Right lobe of liver (tissue), 6 donors: ENCODE results near the gene KLK3. TPM values are rescaled to one million over a fixed set of nuclear protein-coding genes. Genes with fewer than 3 reads are reported as not detected.

Experiments used
- ATAC-seq, 4 donors: fragments of 200-7000 bp; cut with Tn5 transposase; one replicate each; pipeline ENCODE4 v1.9.1; 2020; ENCODE audit warnings: mild to moderate bottlenecking in 4 of 4, moderate library complexity in 4 of 4
- DNase-seq, 3 donors: peaks; one replicate each; pipeline ENCODE4 v3.0.0-alpha.2; 2020
- H3K27ac ChIP-seq, 3 donors: fragments of 200-600 bp; one replicate each; pipeline ENCODE4 v1.8.0; 2022
- H3K27me3 ChIP-seq, 2 donors: fragments of 200-600 bp; one replicate each; pipeline ENCODE4 v1.8.0; 2022
- H3K36me3 ChIP-seq, 4 donors: fragments of 200-600 bp; sonication (generic) in 1 of 4; one replicate each; pipeline versions ENCODE4 v1.5.1 to v1.8.0; 2017 to 2022; ENCODE audit warnings: control low read depth in 1 of 4
- H3K4me1 ChIP-seq, 4 donors: fragments of 200-600 bp; sonication (generic) in 1 of 4; one replicate each; pipeline versions ENCODE4 v1.5.1 to v1.8.0; 2017 to 2022; ENCODE audit warnings: control low read depth in 1 of 4
- H3K4me3 ChIP-seq, 3 donors: fragments of 200-600 bp; one replicate each; pipeline ENCODE4 v1.8.0; 2022
- H3K9me3 ChIP-seq, 4 donors: fragments of 200-600 bp; sonication (generic) in 1 of 4; one replicate each; pipeline versions ENCODE4 v1.5.1 to v1.8.0; 2017 to 2022; ENCODE audit warnings: control low read depth in 1 of 4
- CTCF ChIP-seq, 4 donors: fragments of 200-600 bp in 3 of 4; fragments of 450-650 bp in 1 of 4; IDR thresholded peaks; one replicate each; pipeline versions ENCODE4 v1.5.1 to v1.8.0; 2016 to 2022; ENCODE audit warnings: antibody characterized with exemption in 4 of 4, mild to moderate bottlenecking in 2 of 4
- POLR2A ChIP-seq: fragments of 450-650 bp; IDR thresholded peaks from one replicate; pipeline ENCODE4 v1.6.1; 2017; ENCODE audit warnings: antibody characterized with exemption, mild to moderate bottlenecking
- WGBS: methylation state at CpG from one replicate; pipeline ENCODE4 v1.1.6; 2018; ENCODE audit warnings: low coverage, low lambda C conversion rate; ENCODE audit not compliant: insufficient coverage; ENCODE audit errors: missing lambda C conversion rate; 5-methylcytosine and 5-hydroxymethylcytosine counted together
- intact Hi-C, 2 donors: fragments of 100-400 bp; cut with DNase I; formaldehyde crosslinking; loops; one replicate each; pipeline versions ENCODE4 v1.11.2 to v1.14.1; 2022
- total RNA-seq, 6 experiments: library from RNA; depleted of rRNA in 2 of 6; stranded (reverse); fragments of >200 nt in 2 of 6; fragmentation: NEBNext Ultra II Directional in 3 of 6; extraction: Animal tissue kit (Norgen Biotek cat#: 25700) in 3 of 6; gene quantifications; one replicate each; pipeline versions ENCODE4 v1.1.0 to v1.2.4, GENCODE V29; 2016 to 2023
- donor health status: DM: no; HTN: yes; CAD: no.
- donor health status: DM: no; HTN: no; CAD: no.
- donor health status: DM: no; HTN: no; CAD: no.
- donor health status: DM: no; HTN: yes; CAD: no.
- donor health status: DM: no; HTN: yes; CAD: no.

The KLK3 gene
- total RNA-seq, 6 experiments from 2014 or later: not detected

GRCh38 chr19:50909240-50910070 is 54.7 kb downstream of the KLK3 start:
- peak in 1 of 3 donors; percentile 31 for DNase-seq

More at GRCh38 chr19:50909240-50910070, 54.7 kb downstream of the KLK3 start:
- Histone ChIP-seq H3K9me3 (no peaks in the 10 kb centered on the region), H3K4me3 (no peak overlapping the region), H3K4me1 (no peaks in the 10 kb centered on the region), H3K27me3 (peaks cover 0 to 6% of the 10 kb centered on the region in 2 donors), H3K27ac (no peak overlapping the region), H3K36me3 (no peaks in the 10 kb centered on the region)
- TF ChIP-seq CTCF (IDR thresholded peaks at IDR 0.05) (no peak), POLR2A (no peak)
- 4% methylated on average over 17 of the region's 36 CpGs for WGBS
- intact Hi-C loops: no loop called here
- ATAC-seq: peak in 3 of 4 donors; percentile 19 to 47 (median 46)

Other genes starting within 250 kb of the KLK3 start
- gene SYT3, start 215.0 kb upstream of the KLK3 start, total RNA-seq: not detected
- not detected for gene C19orf81, start 205.5 kb upstream of the KLK3 start, total RNA-seq
- under 1 TPM in 4 of 6 experiments, not detected in 2; 0.07 to 0.62 (median 0.25) TPM for gene SHANK1, start 135.1 kb upstream of the KLK3 start, total RNA-seq
- 1 to 10 TPM; 1.7 to 9.9 (median 5.0) TPM for gene CLEC11A, start 131.6 kb upstream of the KLK3 start, total RNA-seq
- gene GPR32, start 84.5 kb upstream of the KLK3 start, total RNA-seq: not detected
- gene ACP4, start 64.5 kb upstream of the KLK3 start, total RNA-seq: under 1 TPM in 1 of 6 experiments, not detected in 5; 0.37 TPM
- gene KLK1, start 31.1 kb upstream of the KLK3 start, total RNA-seq: not detected
- gene KLK15, start 21.3 kb upstream of the KLK3 start, total RNA-seq: not detected
- not detected for gene KLK2, start 18.5 kb downstream of the KLK3 start, total RNA-seq
- not detected for gene KLK4, start 56.5 kb downstream of the KLK3 start, total RNA-seq
- gene KLK5, start 98.1 kb downstream of the KLK3 start, total RNA-seq: not detected
- not detected for gene KLK6, start 114.7 kb downstream of the KLK3 start, total RNA-seq
- not detected for gene KLK7, start 129.0 kb downstream of the KLK3 start, total RNA-seq
- gene KLK8, start 146.7 kb downstream of the KLK3 start, total RNA-seq: not detected
- under 1 TPM in 2 of 6 experiments, not detected in 4; 0.13 to 0.43 TPM for gene KLK10, start 164.8 kb downstream of the KLK3 start, total RNA-seq
- not detected for gene KLK11, start 171.7 kb downstream of the KLK3 start, total RNA-seq
- gene KLK12, start 180.1 kb downstream of the KLK3 start, total RNA-seq: not detected
- not detected for gene KLK13, start 210.2 kb downstream of the KLK3 start, total RNA-seq
- gene KLK14, start 228.0 kb downstream of the KLK3 start, total RNA-seq: under 1 TPM in 2 of 6 experiments, not detected in 4; 0.17 to 0.18 TPM